AG08395 (cell line): ENCODE results near the gene DMD.
"Not testable (repeated sequence)": the region's sequence is repeated elsewhere in the genome, so short reads cannot be mapped to it uniquely, and the experiment has no call there.

Source experiments
- DNase-seq: peaks from one replicate; pipeline ENCODE4 v3.0.0; 2012; ENCODE audit warnings: mixed read lengths, low spot score

Gene DMD

DNA sequence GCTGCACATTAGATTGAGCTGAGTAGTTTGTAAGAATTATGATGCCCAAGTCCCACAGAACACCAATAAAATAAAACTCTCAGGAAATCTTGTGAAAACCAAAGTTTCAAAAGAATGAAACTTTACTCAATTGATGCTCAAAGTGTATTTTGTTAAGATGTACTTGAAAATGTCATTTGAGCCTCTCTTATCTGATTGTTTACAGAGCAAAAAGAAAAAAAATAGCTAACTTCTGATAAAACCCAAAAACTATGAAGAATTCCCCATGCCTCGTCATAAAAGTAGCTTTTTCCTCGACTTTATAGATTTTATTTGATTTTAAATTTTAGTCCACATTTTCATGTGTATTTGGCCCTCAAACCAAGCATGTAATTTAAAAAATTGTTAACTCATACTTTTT, 1618.0 kb downstream of the DMD start:
- no peak for DNase-seq

GRCh38 chrX:31591355-31591754, 1620.0 kb downstream of the DMD start:
- no peak for DNase-seq

GRCh38 chrX:31590581-31591114, 1620.7 kb downstream of the DMD start:
- DNase-seq = peak; percentile 45

DNA sequence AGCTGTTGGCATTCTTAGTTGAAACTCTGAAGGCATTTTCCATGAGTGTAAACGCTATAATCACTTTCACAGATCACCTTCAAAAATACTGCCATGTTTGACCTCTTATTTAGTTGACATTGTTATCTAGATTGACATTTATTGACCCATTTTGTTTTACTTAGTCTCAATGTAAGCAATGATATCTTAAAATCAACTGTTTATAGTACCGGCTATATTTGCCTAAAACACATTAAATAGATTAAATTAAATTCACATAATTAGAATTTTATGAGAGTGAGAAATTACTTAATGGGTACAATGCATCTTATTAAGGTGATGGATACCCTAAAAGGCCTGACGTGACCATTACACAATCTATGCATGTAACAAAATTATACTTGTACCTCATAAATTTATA, 1621.8 kb downstream of the DMD start:
- DNase-seq = no peak

DNA sequence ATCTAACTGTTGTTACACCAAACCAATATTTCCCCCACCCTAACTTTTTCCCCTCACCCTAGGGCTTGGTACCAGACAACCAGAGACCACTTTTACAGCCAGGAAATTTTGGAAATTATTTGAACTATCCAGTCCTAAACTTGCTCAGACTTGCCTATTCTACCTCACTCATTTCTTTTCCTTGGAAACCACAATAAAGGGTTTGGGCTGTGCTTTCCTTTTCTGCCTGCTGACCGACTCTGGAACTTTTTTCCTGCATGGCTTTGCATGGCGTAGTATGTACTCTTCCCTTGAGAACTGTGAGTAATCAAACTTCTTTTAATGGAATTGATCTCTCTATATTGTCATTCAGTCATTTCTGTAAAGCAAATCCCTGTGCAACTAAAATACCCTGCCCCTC, 1623.0 kb downstream of the DMD start:
- no peak for DNase-seq

GRCh38 chrX:31583892-31584291, 1627.5 kb downstream of the DMD start:
- DNase-seq = not testable (repeated sequence)

GRCh38 chrX:31580726-31581125, 1630.6 kb downstream of the DMD start:
- DNase-seq = peak; percentile 16

DNA sequence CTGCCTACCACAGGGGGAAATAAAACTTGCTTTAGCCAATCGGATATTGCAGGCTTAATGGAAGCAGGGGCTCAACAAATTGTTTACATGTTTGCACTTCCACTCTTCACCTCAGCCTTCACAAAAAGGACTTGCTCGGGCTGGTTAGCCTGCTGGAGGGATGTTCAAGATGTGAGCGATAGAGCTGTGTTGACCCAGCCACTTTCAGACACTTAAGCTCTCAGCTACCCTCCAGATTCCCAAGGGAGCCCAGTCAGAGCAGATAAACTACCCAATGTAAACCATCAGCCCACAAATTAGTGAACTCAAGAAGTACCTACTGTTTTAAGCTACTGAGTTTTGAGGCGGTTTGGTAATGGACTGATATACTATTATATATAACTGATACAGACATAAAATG, 1631.1 kb downstream of the DMD start:
- DNase-seq = no peak

DNA sequence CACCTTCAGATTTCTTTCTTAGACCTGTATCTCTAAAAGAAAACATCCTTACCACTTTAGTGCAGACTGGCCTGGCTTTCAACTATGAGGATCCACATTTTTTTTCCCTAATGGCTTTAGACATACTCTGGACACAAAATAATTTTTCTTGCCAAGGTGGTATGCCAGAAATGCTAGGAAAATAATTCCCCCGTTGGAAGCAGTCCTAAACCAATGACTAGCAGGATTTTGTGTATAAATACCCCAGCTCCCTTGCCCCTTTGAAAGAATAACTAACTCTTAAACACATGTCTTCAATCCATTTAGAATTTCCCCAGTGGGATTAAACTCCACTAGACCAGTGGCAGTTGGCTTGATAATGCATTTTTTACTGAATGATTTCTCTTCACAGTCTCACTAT, 1639.0 kb downstream of the DMD start:
- DNase-seq = no peak

DNA sequence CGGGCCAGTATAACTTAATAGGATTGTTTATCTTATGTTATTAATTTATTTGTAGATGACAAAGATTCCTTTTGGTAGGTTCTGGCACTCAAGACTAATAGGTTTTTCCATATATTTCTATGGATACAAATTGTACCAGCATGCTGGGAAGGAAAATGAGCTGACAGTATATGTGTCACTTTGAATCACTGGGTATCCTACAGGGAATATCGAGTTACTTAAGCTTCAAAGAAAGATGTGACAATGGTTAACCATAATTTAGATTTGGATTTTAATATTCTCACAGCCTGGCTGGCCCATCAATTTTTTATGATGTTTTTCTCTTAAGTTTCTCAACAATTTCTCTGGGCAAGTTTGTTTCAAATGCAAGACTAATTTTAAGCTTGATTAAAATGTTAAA, 1640.7 kb downstream of the DMD start:
- DNase-seq = no peak

GRCh38 chrX:31563792-31564191, 1647.6 kb downstream of the DMD start:
- no peak for DNase-seq

DNA sequence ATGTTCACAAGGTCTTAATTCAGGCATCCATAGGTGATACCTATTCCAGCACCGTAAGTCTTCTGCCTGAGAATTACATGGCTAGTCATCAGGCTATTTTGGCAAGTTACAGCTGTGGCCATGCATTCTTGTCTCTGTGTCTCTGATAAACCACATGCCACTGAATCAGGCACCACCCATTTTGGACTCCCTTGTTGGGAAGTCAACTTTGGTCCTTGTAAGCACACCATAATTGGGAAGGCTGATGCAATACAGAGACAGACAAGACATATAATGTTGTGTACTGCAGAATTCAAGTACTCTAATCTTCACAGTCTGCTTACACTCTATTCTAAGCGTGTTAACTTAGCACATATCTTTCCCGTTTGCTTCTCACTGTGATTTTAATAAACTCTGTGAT, 1655.8 kb downstream of the DMD start:
- no peak for DNase-seq

DNA sequence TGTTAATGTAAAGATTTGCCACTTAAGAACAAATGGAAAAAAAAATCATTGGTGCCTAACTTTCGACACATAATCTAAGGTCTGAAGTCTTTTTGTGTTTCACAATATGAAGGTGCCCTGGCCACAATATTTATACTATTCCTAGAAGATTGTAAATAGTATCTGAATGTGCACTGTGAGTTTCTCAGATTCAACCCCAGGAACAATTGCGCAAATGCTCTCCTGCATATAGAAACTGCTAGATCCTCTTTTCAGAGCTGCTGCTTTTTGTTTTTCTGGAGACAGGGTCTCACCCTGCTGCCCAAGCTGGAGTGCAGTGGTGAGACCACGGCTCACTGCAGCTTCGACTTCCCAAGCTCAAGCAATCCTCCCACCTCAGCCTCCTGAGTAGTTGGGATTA, 1659.4 kb downstream of the DMD start:
- no peak for DNase-seq

GRCh38 chrX:31550158-31550557, 1661.2 kb downstream of the DMD start:
- DNase-seq = no peak

DNA sequence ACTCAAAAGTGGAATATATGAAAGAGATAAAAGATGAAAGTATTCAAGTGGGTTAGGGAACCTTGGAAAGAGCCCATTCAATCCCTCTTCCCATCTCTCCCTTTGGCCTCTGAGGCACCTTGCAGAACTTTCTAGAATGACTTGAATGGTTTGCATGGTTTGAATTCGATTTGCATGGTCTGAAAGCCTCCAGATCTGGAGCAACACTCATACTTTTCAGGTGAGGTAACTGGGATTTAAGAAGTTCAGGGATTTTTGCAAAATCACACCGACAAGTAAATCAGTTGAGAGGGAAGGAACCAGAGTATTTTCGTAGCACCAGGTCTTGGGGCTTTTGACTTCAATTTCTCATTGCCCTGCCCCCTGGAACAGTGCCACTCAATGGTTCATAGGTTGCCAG, 1663.5 kb downstream of the DMD start:
- no peak for DNase-seq

DNA sequence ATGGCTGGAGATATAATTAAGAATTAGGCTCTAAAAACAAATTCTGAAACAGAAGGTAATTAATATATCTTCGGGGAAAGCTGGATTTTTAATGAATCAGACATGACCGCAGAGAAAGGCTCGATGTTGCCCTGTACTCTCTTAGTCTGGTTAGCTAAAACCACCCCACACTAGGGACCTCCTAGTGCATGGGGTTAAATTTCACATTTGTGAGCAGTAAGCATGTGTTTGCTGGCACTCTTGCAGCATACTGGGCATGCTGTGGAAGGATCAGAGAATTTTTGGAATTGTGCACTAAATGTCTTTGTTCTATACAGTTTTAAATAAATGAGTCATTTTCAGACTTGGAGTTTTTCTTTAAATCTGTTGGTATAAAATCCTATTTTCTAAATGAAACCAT, 1663.9 kb downstream of the DMD start:
- no peak for DNase-seq

DNA sequence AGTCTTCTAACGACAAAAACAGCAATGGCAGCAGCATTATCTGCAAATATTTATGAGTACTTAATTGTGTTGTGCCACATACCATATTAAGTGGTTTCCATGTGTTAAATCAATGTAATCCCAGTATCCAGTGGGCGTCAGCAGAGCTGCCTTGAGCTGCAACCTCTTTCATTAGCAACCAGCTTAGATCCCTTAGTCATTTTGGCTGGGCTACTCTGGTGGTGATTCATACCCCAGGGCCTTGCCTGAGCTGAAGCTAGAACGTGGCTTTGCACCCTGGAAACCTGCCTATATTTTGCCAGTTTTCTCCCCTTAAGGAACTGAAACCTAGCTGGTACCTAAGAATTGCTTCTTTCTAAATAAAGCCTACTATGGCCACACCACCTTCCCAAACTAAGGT, 1665.2 kb downstream of the DMD start:
- DNase-seq = peak; percentile 76

GRCh38 chrX:31545726-31546125, 1665.6 kb downstream of the DMD start:
- DNase-seq = no peak

DNA sequence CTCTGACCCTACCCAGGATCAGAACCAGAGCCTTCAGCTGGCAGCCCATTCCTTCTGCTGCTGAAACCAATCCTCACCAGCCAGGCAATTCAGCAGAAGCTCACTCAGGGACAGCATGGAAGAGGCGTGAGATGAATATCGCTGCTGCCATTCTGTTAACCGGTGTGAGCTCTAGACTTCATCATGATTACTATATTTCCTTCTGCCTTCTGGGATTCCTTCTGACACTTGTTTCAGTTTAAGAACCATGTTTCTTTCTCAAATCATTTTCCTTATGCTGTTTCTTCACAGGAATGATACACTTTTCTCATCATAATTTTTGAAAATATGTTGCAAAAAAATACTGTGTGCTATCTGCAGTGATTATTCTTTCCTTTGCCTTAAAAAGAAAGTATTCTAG, 1666.2 kb downstream of the DMD start:
- DNase-seq = no peak

GRCh38 chrX:31543634-31544033, 1667.7 kb downstream of the DMD start:
- DNase-seq = no peak

GRCh38 chrX:31542566-31542965, 1668.8 kb downstream of the DMD start:
- no peak for DNase-seq

DNA sequence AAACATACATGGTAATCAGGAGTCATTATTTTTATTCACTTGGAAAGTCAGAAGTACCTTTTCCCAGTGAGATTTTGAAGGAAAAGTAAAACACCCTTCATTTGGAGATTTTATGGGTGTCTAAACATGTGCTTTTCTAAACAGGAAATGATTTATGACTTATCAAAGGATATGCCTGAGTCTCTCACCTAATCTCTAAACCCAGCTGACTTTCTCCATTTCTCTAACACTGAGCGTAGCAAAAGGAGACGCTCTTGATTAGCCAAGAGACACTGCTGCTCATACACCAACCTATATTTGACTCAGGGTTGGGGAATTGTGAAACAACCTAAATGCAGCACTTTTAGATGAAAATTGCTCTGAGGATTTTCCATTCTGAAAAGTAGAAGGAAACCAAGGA, 1671.0 kb downstream of the DMD start:
- no peak for DNase-seq

DNA sequence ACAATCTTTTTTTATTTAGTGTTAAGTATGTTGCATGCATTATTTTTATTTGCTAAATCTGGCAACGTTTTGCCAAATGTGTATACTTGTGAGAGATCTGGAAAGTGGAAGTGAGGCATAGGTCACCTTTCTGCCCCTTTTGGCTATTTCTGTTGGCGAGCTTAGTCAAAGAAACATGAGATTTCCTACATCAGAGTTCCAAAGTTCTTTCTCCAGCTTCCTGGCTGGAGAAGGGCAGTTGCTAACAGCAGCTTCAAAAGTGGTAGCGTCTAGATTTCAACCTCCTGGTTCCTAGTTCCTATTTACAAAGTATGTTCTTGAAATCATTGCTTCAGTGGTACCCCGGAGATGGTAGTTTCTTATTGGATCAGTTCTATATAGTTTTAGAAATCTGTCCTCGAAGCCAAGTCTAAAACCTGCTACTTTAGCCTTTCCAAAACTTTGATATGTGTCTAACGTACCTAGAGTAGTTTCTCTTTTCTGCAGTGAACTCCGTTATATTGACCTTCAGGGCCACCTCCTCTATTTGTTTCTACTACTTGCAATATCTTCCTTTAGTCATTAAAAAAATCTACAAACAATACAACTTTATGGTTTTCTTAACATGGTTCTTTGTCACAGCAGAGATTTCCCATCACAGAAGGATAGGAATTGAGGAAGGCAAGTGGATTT, 1683.8 kb downstream of the DMD start:
- no peak for DNase-seq

DNA sequence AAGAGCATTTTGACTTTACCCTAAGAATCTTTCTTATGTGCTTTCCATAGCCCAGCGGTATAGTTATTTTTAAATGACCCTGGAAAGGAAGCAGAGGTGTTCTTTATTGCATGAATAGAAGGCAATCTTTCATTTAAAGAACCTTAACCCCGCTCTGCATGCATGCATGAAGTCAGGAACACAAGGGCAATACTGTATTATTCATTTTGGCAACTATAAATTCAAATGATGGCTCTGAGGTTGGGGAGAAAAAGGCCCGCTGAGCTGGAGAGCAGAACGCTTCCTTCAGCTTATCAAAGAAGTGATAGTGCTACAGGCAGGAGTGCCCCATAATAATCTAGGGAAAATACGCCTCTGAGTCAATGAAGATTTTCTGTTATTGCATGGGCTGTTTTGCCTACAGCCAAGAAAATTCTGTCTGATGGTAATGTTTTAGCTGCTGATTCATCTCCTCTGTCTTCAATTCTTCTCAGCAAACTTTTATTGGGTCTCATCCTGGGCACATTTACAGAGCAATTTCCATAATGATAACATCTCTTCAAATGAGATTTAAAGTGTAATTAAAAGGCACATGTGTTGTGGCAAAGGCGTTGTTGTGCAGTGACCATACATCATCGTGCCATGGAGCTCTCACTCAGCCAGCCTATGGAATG, 1687.3 kb downstream of the DMD start:
- no peak for DNase-seq
